VCaP (cell line): ENCODE measurements around the gene RTKN2.

ENCODE experiments used
- H3K27ac ChIP-seq: fragments of 450-650 bp; 2 replicates; pipeline ENCODE4 v1.5.1; 2017
- TF ChIP-seq, protein P1 (sequence below): fragments of 450-650 bp; conservative IDR thresholded peaks from 2 replicates; pipeline ENCODE4 v1.5.1; 2017; ENCODE audit warnings: mild to moderate bottlenecking, moderate library complexity

The RTKN2 gene

GRCh38 chr10:62162261-62162981, 106.2 kb downstream of the RTKN2 start:
- H3K27ac ChIP-seq = no peak overlapping the region
- TF ChIP-seq, protein P1, sequence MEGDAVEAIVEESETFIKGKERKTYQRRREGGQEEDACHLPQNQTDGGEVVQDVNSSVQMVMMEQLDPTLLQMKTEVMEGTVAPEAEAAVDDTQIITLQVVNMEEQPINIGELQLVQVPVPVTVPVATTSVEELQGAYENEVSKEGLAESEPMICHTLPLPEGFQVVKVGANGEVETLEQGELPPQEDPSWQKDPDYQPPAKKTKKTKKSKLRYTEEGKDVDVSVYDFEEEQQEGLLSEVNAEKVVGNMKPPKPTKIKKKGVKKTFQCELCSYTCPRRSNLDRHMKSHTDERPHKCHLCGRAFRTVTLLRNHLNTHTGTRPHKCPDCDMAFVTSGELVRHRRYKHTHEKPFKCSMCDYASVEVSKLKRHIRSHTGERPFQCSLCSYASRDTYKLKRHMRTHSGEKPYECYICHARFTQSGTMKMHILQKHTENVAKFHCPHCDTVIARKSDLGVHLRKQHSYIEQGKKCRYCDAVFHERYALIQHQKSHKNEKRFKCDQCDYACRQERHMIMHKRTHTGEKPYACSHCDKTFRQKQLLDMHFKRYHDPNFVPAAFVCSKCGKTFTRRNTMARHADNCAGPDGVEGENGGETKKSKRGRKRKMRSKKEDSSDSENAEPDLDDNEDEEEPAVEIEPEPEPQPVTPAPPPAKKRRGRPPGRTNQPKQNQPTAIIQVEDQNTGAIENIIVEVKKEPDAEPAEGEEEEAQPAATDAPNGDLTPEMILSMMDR = no peak

- TF ChIP-seq, protein P1 = no peak
- H3K27ac ChIP-seq = no peak overlapping the region
These were observed 109.3 kb downstream of the RTKN2 start for GRCh38 chr10:62159351-62159750.

GRCh38 chr10:62157601-62158000, 111.0 kb downstream of the RTKN2 start:
- TF ChIP-seq, protein P1 = no peak

GRCh38 chr10:62155054-62155680, 113.5 kb downstream of the RTKN2 start:
- no peak overlapping the region for H3K27ac ChIP-seq
- TF ChIP-seq, protein P1 = no peak

More at GRCh38 chr10:62157601-62158000, 111.0 kb downstream of the RTKN2 start:
- H3K27ac ChIP-seq = no peak overlapping the region

GRCh38 chr10:62154231-62154630, 114.4 kb downstream of the RTKN2 start:
- TF ChIP-seq, protein P1 = no peak

GRCh38 chr10:62153191-62153590, 115.5 kb downstream of the RTKN2 start:
- H3K27ac ChIP-seq = no peak overlapping the region
- TF ChIP-seq, protein P1 = no peak

More at GRCh38 chr10:62154231-62154630, 114.4 kb downstream of the RTKN2 start:
- no peak overlapping the region for H3K27ac ChIP-seq

DNA sequence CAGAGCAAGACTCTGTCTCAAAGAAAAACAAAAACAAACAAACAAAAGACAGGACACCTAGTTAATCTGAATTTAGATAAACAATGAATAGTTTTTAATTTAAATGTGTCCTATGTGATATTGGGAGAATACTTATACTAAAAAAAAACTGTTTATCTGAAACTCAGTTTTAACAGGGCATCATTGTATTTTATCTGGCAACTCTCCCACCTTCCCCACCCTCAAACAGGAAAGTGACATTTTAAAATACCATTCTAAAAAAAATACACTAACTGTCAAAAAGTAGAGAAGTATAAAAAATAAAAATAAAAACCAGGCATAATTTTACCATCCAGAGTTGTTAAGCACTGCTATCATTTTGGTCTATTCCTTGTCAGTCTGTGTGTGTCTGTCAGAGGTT, 119.0 kb downstream of the RTKN2 start:
- no peak overlapping the region for H3K27ac ChIP-seq
- TF ChIP-seq, protein P1 = no peak
